SK-N-SH (cell line): ENCODE data around the gene PKDCC.

Experiments used
- POLR2AphosphoS5 ChIP-seq: IDR thresholded peaks from 2 replicates; pipeline ENCODE4 v1.6.1; 2012; ENCODE audit warnings: low read depth, low read length
- TF ChIP-seq, protein P1 (sequence below): fragments of 200-600 bp; sonication (generic); IDR thresholded peaks from 2 replicates; pipeline ENCODE4 v1.6.1; 2017; ENCODE audit warnings: antibody characterized with exemption, mild to moderate bottlenecking, moderate library complexity

- TF ChIP-seq, protein P1, sequence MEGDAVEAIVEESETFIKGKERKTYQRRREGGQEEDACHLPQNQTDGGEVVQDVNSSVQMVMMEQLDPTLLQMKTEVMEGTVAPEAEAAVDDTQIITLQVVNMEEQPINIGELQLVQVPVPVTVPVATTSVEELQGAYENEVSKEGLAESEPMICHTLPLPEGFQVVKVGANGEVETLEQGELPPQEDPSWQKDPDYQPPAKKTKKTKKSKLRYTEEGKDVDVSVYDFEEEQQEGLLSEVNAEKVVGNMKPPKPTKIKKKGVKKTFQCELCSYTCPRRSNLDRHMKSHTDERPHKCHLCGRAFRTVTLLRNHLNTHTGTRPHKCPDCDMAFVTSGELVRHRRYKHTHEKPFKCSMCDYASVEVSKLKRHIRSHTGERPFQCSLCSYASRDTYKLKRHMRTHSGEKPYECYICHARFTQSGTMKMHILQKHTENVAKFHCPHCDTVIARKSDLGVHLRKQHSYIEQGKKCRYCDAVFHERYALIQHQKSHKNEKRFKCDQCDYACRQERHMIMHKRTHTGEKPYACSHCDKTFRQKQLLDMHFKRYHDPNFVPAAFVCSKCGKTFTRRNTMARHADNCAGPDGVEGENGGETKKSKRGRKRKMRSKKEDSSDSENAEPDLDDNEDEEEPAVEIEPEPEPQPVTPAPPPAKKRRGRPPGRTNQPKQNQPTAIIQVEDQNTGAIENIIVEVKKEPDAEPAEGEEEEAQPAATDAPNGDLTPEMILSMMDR: no peak
- TF ChIP-seq POLR2AphosphoS5: no peak
Observed at GRCh38 chr2:42060028-42060427, 12.2 kb downstream of the PKDCC start.
